ENCODE measurements around the gene MYLIP. TPM values are rescaled to one million over a fixed set of nuclear protein-coding genes. Genes with fewer than 3 reads are reported as not detected.

MYLIP gene
- total RNA-seq, 1 donor from 2014 or later: 12.9 TPM

DNA sequence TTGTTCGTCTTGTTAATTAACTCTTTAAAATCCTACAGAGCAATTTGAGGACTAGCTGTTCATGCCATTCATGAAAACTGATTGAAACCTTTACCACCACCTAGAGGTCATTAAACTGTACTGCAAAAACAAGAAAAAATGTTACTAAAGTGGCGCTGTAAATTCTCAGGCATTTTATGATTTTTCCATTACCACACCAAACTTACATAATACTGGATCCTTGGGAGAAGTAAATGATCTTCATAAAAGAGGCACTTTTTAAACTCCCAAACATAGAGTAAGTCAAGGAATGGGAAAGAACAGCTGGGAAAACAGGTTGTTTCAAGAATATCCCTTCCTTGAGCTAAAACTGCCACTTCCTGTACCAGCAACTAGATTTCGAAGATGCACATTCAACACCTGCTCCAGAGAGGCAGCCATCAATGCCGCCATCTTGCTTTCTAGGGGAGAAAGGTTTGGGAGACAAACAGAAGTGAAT, 54.3 kb downstream of the MYLIP start:
- Mint-ChIP-seq H3K27ac (ENCODE audit: unreplicated experiment) (no peak overlapping the region), H3K36me3 (ENCODE audit: unreplicated experiment) (no peaks in the 10 kb centered on the region), H3K4me1 (ENCODE audit: low read depth, unreplicated experiment) (peaks cover 6% of the 10 kb centered on the region), H3K4me3 (ENCODE audit: unreplicated experiment) (no peak overlapping the region), H3K9me3 (ENCODE audit: unreplicated experiment) (peaks cover 2% of the 10 kb centered on the region), H3K27me3 (ENCODE audit: unreplicated experiment) (no peaks in the 10 kb centered on the region)
- no peak for DNase-seq
- TF ChIP-seq, protein P1, sequence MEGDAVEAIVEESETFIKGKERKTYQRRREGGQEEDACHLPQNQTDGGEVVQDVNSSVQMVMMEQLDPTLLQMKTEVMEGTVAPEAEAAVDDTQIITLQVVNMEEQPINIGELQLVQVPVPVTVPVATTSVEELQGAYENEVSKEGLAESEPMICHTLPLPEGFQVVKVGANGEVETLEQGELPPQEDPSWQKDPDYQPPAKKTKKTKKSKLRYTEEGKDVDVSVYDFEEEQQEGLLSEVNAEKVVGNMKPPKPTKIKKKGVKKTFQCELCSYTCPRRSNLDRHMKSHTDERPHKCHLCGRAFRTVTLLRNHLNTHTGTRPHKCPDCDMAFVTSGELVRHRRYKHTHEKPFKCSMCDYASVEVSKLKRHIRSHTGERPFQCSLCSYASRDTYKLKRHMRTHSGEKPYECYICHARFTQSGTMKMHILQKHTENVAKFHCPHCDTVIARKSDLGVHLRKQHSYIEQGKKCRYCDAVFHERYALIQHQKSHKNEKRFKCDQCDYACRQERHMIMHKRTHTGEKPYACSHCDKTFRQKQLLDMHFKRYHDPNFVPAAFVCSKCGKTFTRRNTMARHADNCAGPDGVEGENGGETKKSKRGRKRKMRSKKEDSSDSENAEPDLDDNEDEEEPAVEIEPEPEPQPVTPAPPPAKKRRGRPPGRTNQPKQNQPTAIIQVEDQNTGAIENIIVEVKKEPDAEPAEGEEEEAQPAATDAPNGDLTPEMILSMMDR (IDR thresholded peaks at IDR 0.05; ENCODE audit: partially characterized antibody, unreplicated experiment): peak; percentile 80

DNA sequence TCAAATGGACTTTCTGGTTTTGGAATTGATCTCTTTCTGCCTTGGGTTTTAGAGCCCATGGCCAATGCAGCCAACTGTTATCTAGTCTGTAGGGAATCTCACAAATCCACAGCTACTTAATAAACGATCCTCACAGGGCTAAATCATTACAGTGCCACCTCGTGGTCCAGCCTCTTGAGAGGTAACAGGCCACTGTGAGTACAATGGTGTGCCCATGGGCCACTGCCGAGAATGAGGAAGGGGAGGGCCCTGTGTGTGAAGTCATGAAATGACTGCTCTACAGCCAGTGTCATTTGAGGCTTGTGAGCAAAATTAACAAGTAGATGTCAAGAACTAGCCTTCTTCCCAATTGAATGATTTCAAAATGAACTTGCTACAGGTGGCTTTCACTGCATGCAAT, 55.2 kb downstream of the MYLIP start:
- H3K27ac Mint-ChIP-seq (ENCODE audit: unreplicated experiment): no peak overlapping the region
- TF ChIP-seq, protein P1 (IDR thresholded peaks at IDR 0.05; ENCODE audit: partially characterized antibody, unreplicated experiment): no peak
- no peak overlapping the region for H3K4me3 Mint-ChIP-seq (ENCODE audit: unreplicated experiment)
- no peaks in the 10 kb centered on the region for H3K27me3 Mint-ChIP-seq (ENCODE audit: unreplicated experiment)
- peaks cover 6% of the 10 kb centered on the region for H3K4me1 Mint-ChIP-seq (ENCODE audit: low read depth, unreplicated experiment)
- no peak for DNase-seq
- no peaks in the 10 kb centered on the region for H3K36me3 Mint-ChIP-seq (ENCODE audit: unreplicated experiment)
- H3K9me3 Mint-ChIP-seq (ENCODE audit: unreplicated experiment): peaks cover 2% of the 10 kb centered on the region

DNA sequence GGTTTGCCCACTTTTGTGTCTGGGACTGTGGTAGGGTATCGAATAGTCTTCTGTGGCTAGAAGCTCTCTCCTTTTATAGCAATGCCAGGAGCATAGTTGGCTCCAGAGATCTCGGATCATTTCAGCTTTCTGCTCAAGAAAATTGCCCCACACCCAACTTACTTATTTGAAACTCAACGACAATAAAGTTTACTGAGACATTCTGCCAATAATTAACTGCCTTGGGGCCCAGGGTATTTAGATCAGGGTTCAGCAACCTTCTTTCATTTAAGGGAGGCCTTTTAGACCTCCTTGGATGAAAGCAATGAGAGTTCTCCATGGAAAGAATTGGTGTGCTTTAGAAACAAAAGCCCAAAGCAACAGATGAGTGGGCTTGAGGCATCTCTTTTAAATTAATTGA, 55.7 kb downstream of the MYLIP start:
- Mint-ChIP-seq H3K27ac (ENCODE audit: unreplicated experiment) (no peak overlapping the region), H3K9me3 (ENCODE audit: unreplicated experiment) (peaks cover 2% of the 10 kb centered on the region), H3K4me3 (ENCODE audit: unreplicated experiment) (no peak overlapping the region), H3K36me3 (ENCODE audit: unreplicated experiment) (no peaks in the 10 kb centered on the region), H3K4me1 (ENCODE audit: low read depth, unreplicated experiment) (peaks cover 6% of the 10 kb centered on the region), H3K27me3 (ENCODE audit: unreplicated experiment) (no peaks in the 10 kb centered on the region)
- DNase-seq: no peak
- TF ChIP-seq, protein P1 (IDR thresholded peaks at IDR 0.05; ENCODE audit: partially characterized antibody, unreplicated experiment): no peak

DNA sequence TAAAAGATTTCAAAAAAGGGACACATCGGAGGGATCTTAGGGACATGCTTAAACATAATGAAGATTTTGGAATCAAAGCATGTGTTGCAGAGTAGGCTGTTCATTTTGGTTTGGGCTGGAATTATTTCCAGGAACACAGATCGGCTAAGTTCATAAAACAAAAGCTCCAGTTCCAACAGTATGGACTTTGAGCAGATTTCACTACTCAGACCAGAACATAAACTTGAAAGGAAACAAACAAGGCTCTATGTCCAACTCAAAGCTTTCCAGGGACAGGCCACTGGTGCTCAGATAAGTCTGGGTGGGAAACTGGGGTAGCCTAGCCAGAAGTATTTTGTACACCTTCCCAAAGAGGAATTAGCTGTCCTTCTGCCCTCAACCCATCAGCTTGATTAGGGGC, 58.3 kb downstream of the MYLIP start:
- no peaks in the 10 kb centered on the region for H3K36me3 Mint-ChIP-seq (ENCODE audit: unreplicated experiment)
- no peaks in the 10 kb centered on the region for H3K4me1 Mint-ChIP-seq (ENCODE audit: low read depth, unreplicated experiment)
- no peaks in the 10 kb centered on the region for H3K27me3 Mint-ChIP-seq (ENCODE audit: unreplicated experiment)
- H3K9me3 Mint-ChIP-seq (ENCODE audit: unreplicated experiment): no peaks in the 10 kb centered on the region
- TF ChIP-seq, protein P1 (IDR thresholded peaks at IDR 0.05; ENCODE audit: partially characterized antibody, unreplicated experiment): no peak
- H3K27ac Mint-ChIP-seq (ENCODE audit: unreplicated experiment): no peak overlapping the region
- no peak overlapping the region for H3K4me3 Mint-ChIP-seq (ENCODE audit: unreplicated experiment)
- DNase-seq: no peak

DNA sequence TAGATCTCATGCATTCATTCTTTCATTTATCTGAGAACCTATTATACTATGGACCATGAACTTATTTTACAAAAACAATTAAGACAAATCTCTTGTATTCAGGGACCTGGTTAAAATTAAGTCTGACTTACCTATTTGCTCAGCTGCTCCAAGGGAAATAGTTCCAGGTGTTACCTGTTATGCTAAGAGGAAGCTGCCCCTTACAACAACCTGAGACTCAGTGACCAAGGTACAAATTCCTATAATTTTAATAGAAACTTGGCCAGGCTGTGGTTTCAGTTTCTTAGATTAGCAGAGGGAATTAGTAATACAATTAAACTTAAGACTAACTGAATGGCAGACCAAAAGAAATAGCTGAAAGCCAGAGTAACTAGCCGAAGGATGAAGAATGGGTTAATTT, 61.3 kb downstream of the MYLIP start:
- no peaks in the 10 kb centered on the region for H3K27me3 Mint-ChIP-seq (ENCODE audit: unreplicated experiment)
- TF ChIP-seq, protein P1 (IDR thresholded peaks at IDR 0.05; ENCODE audit: partially characterized antibody, unreplicated experiment): no peak
- peaks cover 4% of the 10 kb centered on the region for H3K4me1 Mint-ChIP-seq (ENCODE audit: low read depth, unreplicated experiment)
- DNase-seq: no peak
- no peaks in the 10 kb centered on the region for H3K9me3 Mint-ChIP-seq (ENCODE audit: unreplicated experiment)
- H3K27ac Mint-ChIP-seq (ENCODE audit: unreplicated experiment): no peak overlapping the region
- H3K4me3 Mint-ChIP-seq (ENCODE audit: unreplicated experiment): no peak overlapping the region
- no peaks in the 10 kb centered on the region for H3K36me3 Mint-ChIP-seq (ENCODE audit: unreplicated experiment)

Measured in glutamatergic neuron (in vitro differentiated cells).